PFSK-1 (cell line): ENCODE results near the gene CRTAC1.

Experiments used
- FOXP2 ChIP-seq: optimal IDR thresholded peaks from 2 replicates; pipeline ENCODE3; 2011; ENCODE audit warnings: borderline replicate concordance, control low read depth, inconsistent platforms; ENCODE audit not compliant: insufficient read depth; ENCODE audit errors: extremely low read length, extremely low read depth
- POLR2AphosphoS5 ChIP-seq: IDR thresholded peaks from 2 replicates; pipeline ENCODE4 v1.6.1; 2012; ENCODE audit warnings: low read depth, mild to moderate bottlenecking, control low read depth, low read length, moderate library complexity
- REST ChIP-seq, 2 experiments: IDR thresholded peaks; 2 replicates each; pipeline versions ENCODE4 v1.6.1 to v1.8.0; 2011 to 2012; ENCODE audit warnings: low read depth in 2 of 2, low read length in 2 of 2, control low read depth in 1 of 2, inconsistent platforms in 1 of 2, mild to moderate bottlenecking in 1 of 2, moderate library complexity in 1 of 2; ENCODE audit not compliant: insufficient read depth in 1 of 2
- SIN3A ChIP-seq: IDR thresholded peaks from 2 replicates; pipeline ENCODE4 v1.6.1; 2012; ENCODE audit warnings: mild to moderate bottlenecking, low read length, moderate library complexity, borderline replicate concordance; ENCODE audit not compliant: insufficient read depth
- TAF1 ChIP-seq: IDR thresholded peaks from 2 replicates; pipeline ENCODE4 v1.6.1; 2012; ENCODE audit warnings: low read length, control low read depth, borderline replicate concordance; ENCODE audit not compliant: insufficient read depth

Gene CRTAC1

GRCh38 chr10:97981816-97982215 is 48.6 kb downstream of the CRTAC1 start:
- no peak for TF ChIP-seq TAF1
- TF ChIP-seq SIN3A: no peak
- no peak for TF ChIP-seq REST (IDR thresholded peaks at IDR 0.05; ENCODE audit: insufficient read depth in 1 of 2, low read depth in 2 of 2, low read length in 2 of 2)
- TF ChIP-seq POLR2AphosphoS5: no peak
- TF ChIP-seq FOXP2: no peak

GRCh38 chr10:97977673-97978072 is 52.7 kb downstream of the CRTAC1 start:
- no peak for TF ChIP-seq TAF1
- no peak for TF ChIP-seq REST (IDR thresholded peaks at IDR 0.05; ENCODE audit: insufficient read depth in 1 of 2, low read depth in 2 of 2, low read length in 2 of 2)
- no peak for TF ChIP-seq FOXP2
- no peak for TF ChIP-seq POLR2AphosphoS5
- no peak for TF ChIP-seq SIN3A

DNA sequence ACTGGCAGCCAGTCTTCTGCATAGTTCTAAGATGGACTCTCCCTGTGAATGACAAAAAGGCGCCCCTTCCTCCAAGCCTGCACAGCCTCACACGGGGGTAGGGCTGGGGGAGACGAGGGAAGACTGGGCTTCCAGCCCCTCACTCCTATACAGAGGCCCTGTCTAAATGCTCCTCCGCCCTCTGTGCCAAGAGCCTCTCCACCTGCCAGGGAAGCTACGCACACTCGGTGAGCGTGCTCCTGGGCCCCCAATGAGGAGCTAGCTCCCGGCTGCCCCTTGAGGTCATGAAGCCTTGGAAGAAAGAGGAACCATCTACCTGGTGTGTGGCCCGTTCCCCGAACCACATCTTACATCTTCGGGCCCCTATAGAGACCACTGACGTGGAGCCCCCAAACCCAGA is 54.8 kb downstream of the CRTAC1 start:
- TF ChIP-seq REST (IDR thresholded peaks at IDR 0.05; ENCODE audit: insufficient read depth in 1 of 2, low read depth in 2 of 2, low read length in 2 of 2) (no peak), FOXP2 (no peak), SIN3A (no peak), POLR2AphosphoS5 (no peak), TAF1 (no peak)

DNA sequence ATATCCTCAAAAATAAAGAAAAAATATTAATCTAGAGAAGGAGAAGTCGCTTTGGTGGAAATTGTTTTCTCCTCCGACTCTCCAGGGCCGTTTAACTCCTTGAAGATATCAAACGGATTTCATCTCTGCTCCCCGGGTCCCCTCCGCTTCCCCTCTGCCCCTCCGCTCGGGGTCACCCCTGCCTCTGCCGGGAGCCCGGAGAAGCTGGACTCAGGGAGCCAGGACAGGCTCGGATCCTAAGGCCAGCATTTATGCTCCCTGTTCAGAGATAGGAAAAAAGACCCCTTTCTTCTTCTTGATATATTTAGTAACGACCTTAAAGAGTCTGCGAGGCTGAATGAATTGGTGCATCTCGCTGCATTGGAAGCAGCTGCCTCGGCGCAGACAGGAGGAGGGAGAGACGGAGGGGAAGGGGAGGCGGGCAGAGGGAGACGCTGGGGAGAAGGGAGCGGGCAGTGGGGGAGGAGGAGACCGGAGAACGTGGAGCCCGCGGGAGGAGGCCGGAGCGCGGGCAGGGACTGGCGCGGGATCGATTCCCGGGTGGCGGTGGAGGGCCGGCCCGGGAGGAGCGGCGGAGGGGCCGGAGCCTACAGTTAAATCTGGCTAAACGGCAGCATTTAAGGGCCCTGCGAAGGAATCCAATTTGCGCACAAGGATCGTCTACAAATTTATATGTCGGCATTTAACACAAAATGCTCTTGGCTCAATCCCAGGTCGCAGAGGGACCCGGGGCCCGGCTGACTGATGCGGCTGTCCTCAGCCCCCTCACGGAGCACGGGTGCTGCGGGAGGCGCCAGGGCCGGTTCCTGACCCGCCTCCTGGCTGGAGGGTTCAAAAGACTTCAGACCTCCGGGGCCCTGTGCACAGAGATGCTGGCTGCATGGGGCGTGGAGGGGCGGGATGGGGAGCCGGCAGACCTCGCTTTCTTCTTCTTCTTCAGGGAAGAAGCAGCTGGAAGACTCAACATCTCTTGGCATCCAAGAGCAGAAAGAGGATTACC is 55.6 kb downstream of the CRTAC1 start:
- TF ChIP-seq POLR2AphosphoS5: no peak
- TF ChIP-seq FOXP2: no peak

DNA sequence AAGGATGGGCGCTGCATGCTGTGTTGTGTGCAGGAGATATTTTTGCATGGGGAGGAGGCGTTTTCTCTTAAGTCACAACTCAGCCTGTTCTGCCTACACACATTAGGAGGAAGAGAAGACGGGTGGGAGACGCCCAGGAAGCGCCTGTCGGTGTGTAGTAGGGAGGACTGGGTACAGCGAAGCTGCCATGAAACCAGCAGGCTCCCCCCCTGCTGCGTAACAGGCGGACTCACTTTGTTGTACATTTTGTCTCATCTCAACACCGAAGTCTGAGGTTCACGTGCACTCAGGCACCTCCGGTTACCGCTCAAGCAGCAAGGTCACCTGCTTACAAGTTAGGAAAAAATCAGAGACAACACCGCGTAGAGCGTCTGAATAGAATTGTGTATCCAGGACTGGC is 56.3 kb downstream of the CRTAC1 start:
- TF ChIP-seq POLR2AphosphoS5: no peak
- no peak for TF ChIP-seq FOXP2
- no peak for TF ChIP-seq TAF1
- no peak for TF ChIP-seq REST (IDR thresholded peaks at IDR 0.05; ENCODE audit: insufficient read depth in 1 of 2, low read depth in 2 of 2, low read length in 2 of 2)
- TF ChIP-seq SIN3A: no peak
